ENCODE results near the gene PTGFR. TPM values are rescaled to one million over a fixed set of nuclear protein-coding genes. Genes with fewer than 3 reads are reported as not detected.

Gene PTGFR
- total RNA-seq, 4 donors from 2014 or later: 0.66 to 2.3 (median 1.6) TPM; not detected in 1

DNA sequence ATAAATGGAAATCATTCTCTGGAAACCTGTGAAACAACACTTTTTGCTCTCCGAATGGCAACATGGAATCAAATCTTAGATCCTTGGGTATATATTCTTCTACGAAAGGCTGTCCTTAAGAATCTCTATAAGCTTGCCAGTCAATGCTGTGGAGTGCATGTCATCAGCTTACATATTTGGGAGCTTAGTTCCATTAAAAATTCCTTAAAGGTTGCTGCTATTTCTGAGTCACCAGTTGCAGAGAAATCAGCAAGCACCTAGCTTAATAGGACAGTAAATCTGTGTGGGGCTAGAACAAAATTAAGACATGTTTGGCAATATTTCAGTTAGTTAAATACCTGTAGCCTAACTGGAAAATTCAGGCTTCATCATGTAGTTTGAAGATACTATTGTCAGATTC lies 45.7 kb downstream of the PTGFR start:
- TF ChIP-seq, protein P1, sequence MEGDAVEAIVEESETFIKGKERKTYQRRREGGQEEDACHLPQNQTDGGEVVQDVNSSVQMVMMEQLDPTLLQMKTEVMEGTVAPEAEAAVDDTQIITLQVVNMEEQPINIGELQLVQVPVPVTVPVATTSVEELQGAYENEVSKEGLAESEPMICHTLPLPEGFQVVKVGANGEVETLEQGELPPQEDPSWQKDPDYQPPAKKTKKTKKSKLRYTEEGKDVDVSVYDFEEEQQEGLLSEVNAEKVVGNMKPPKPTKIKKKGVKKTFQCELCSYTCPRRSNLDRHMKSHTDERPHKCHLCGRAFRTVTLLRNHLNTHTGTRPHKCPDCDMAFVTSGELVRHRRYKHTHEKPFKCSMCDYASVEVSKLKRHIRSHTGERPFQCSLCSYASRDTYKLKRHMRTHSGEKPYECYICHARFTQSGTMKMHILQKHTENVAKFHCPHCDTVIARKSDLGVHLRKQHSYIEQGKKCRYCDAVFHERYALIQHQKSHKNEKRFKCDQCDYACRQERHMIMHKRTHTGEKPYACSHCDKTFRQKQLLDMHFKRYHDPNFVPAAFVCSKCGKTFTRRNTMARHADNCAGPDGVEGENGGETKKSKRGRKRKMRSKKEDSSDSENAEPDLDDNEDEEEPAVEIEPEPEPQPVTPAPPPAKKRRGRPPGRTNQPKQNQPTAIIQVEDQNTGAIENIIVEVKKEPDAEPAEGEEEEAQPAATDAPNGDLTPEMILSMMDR (IDR thresholded peaks at IDR 0.05): no peak
- TF ChIP-seq POLR2A (IDR thresholded peaks at IDR 0.05): no peak
- no peaks in the 10 kb centered on the region for H3K9me3 ChIP-seq
- H3K27ac ChIP-seq: no peak overlapping the region
- no peaks in the 10 kb centered on the region for H3K27me3 ChIP-seq
- intact Hi-C loops (cut with DNase I): no loop called here
- H3K4me1 ChIP-seq: no peaks in the 10 kb centered on the region
- no peak overlapping the region for H3K4me3 ChIP-seq
- no peaks in the 10 kb centered on the region for H3K36me3 ChIP-seq
- DNase-seq: no peak
- 85 to 86% methylated on average over 2 of the region's 2 CpGs for WGBS, 2 donors

DNA sequence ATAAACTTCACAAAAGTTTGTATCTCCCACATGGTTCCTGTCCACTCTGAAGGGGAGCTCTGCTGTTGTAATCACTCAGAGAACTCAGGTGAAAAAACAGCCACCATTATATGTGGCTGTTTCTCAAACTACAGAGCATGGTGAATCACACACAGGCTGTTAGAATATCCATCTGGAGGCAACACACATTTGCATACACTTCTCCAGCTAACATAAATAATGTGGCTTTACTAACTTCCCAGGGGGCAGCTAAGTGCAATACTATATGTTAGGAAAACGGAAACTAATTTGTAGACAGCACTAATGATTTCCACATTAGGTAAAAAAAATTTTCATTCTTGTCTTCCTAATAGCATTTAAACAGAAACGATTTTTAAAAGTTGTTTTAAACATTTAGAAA lies 49.3 kb downstream of the PTGFR start:
- no peak for DNase-seq
- H3K27me3 ChIP-seq: no peaks in the 10 kb centered on the region
- H3K4me1 ChIP-seq: no peaks in the 10 kb centered on the region
- H3K27ac ChIP-seq: no peak overlapping the region
- 29 to 37% methylated on average over 2 of the region's 2 CpGs for WGBS, 2 donors
- no peak for TF ChIP-seq POLR2A (IDR thresholded peaks at IDR 0.05)
- TF ChIP-seq, protein P1 (IDR thresholded peaks at IDR 0.05): no peak
- no peak overlapping the region for H3K4me3 ChIP-seq
- H3K36me3 ChIP-seq: no peaks in the 10 kb centered on the region
- intact Hi-C loops (cut with DNase I): no loop called here
- H3K9me3 ChIP-seq: no peaks in the 10 kb centered on the region

DNA sequence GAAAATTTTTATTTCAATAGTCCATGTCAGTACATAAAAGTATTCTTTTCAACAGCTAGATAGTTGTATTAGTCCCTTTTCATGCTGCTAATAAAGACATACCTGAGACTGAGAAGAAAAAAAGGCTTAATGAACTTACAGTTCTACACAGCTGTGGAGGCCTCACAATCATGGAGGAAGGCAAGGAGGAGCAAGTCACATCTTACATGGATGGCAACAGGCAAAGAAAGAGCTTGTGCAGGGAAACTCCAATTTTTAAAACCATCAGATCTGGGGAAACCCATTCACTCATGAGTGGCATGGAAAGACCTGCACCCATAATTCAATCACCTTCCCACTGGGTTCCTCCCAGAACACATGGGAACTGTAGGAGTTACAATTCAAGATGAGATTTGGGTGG lies 50.7 kb downstream of the PTGFR start:
- Histone ChIP-seq H3K27ac (no peak overlapping the region), H3K4me1 (no peaks in the 10 kb centered on the region), H3K4me3 (no peak overlapping the region), H3K27me3 (no peaks in the 10 kb centered on the region), H3K36me3 (no peaks in the 10 kb centered on the region), H3K9me3 (no peaks in the 10 kb centered on the region)
- no peak for DNase-seq
- no peak for TF ChIP-seq POLR2A (IDR thresholded peaks at IDR 0.05)
- TF ChIP-seq, protein P1 (IDR thresholded peaks at IDR 0.05): no peak
- intact Hi-C loops (cut with DNase I): no loop called here

DNA sequence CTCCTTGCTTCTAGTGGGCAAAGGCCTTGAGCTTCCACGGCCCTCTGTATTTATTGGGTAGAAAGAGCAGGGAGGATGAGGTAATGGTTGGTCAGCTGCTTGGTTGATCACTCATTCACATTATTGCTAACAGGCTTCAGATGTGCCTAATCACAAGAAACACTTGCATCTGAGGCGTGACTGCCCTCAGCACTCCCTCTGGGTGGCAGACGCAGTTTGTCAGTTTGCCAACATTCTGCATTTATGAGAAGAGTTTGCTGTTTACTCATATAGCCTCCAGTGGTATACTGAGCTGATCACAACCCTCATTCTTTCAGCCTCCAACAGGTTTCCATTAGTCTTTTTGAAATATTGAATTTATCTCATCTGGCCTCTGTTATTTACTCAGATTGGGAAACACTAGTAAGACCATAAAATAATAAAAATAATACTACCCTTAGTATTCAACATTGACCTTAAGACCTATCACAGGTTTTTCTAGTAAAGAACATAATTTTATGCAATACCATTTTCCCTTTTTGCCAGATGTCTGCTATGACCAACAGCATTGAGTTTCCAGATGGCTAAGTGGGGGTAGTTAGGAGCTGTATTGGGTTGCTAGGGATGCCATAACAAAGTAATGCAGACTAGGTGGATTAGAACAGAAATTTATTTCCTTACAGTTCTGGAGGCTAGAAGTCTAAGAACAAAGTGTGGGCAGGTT lies 53.3 kb downstream of the PTGFR start:
- intact Hi-C loops (cut with DNase I): no loop called here
- H3K36me3 ChIP-seq: no peaks in the 10 kb centered on the region
- no peaks in the 10 kb centered on the region for H3K9me3 ChIP-seq
- no peak for TF ChIP-seq POLR2A (IDR thresholded peaks at IDR 0.05)
- TF ChIP-seq, protein P1 (IDR thresholded peaks at IDR 0.05): no peak
- H3K4me3 ChIP-seq: no peak overlapping the region
- H3K4me1 ChIP-seq: no peaks in the 10 kb centered on the region
- H3K27ac ChIP-seq: no peak overlapping the region
- no peaks in the 10 kb centered on the region for H3K27me3 ChIP-seq
- no peak for DNase-seq
- WGBS, 2 donors: 48% methylated on average over 3 of the region's 3 CpGs

DNA sequence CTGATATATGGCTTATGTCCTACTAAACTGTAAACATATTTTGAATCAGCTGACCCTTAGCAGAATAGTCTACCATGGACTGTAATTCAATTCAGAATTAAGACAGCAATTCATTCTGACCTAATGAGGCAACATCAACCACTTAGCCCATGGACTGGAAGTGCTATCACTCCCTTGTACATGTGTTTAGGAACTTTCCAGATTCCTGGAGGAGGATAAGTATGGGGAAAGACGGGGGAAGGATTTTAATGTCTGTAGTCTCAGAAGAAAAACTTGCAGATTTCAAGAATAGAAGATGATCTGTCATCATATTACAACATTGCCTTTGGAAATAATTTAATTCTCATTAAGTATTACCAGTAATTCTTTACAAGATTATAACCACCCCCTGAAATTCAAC lies 56.3 kb downstream of the PTGFR start:
- Histone ChIP-seq H3K36me3 (no peaks in the 10 kb centered on the region), H3K9me3 (peaks cover 0 to 5% (median 0%) of the 10 kb centered on the region in 3 donors), H3K4me1 (no peaks in the 10 kb centered on the region), H3K4me3 (no peak overlapping the region), H3K27me3 (no peaks in the 10 kb centered on the region), H3K27ac (no peak overlapping the region)
- no peak for DNase-seq
- intact Hi-C loops (cut with DNase I): no loop called here
- WGBS, 2 donors: 35 to 38% methylated on average over 1 of the region's 1 CpG
- no peak for TF ChIP-seq POLR2A (IDR thresholded peaks at IDR 0.05)
- TF ChIP-seq, protein P1 (IDR thresholded peaks at IDR 0.05): no peak

Measured in esophagus squamous epithelium (tissue), 5 donors.